ENCODE measurements around the gene TMEM82. TPM values are rescaled to one million over a fixed set of nuclear protein-coding genes. Genes with fewer than 3 reads are reported as not detected.
A peak's percentile ranks its signal among the peaks of the same experiment; 100 is the strongest.

The TMEM82 gene
- total RNA-seq, 1 donor from 2014 or later = not detected

DNA sequence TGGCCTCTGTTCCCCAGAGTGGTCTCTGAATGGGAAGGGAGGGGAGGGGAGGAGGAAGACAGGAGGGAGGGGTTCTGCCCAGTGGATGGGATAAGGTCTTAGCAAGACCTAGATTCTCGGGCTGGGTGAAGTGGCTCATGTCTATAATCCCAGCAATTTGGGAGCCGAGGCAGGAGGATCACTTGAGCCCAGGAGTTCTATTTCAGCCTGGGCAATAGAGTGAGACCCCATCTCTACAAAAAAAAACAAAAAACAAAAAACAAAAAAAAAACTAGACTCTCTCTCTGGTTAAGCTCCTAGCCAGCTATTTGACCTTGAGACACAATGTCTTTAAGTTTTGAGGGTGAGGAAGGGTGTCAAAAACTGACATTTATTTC is 53.8 kb downstream of the TMEM82 start:
- Mint-ChIP-seq H3K4me1 (ENCODE audit: unreplicated experiment) (peaks cover 58% of the 10 kb centered on the region), H3K36me3 (ENCODE audit: unreplicated experiment) (no peaks in the 10 kb centered on the region), H3K9me3 (ENCODE audit: unreplicated experiment) (no peaks in the 10 kb centered on the region), H3K27ac (ENCODE audit: unreplicated experiment) (peak overlapping the region; percentile 84), H3K27me3 (ENCODE audit: unreplicated experiment) (no peaks in the 10 kb centered on the region), H3K4me3 (ENCODE audit: unreplicated experiment) (no peak overlapping the region)
- DNase-seq (ENCODE audit: extremely low spot score, unreplicated experiment) = no peak
- TF ChIP-seq, protein P1, sequence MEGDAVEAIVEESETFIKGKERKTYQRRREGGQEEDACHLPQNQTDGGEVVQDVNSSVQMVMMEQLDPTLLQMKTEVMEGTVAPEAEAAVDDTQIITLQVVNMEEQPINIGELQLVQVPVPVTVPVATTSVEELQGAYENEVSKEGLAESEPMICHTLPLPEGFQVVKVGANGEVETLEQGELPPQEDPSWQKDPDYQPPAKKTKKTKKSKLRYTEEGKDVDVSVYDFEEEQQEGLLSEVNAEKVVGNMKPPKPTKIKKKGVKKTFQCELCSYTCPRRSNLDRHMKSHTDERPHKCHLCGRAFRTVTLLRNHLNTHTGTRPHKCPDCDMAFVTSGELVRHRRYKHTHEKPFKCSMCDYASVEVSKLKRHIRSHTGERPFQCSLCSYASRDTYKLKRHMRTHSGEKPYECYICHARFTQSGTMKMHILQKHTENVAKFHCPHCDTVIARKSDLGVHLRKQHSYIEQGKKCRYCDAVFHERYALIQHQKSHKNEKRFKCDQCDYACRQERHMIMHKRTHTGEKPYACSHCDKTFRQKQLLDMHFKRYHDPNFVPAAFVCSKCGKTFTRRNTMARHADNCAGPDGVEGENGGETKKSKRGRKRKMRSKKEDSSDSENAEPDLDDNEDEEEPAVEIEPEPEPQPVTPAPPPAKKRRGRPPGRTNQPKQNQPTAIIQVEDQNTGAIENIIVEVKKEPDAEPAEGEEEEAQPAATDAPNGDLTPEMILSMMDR (IDR thresholded peaks at IDR 0.05) = no peak

Other genes with a start within 250 kb of the TMEM82 start
- 12.6 and 13.8 TPM in 2 replicates for gene CASP9, start 218.3 kb upstream of the TMEM82 start, total RNA-seq
- gene DNAJC16, start 215.7 kb upstream of the TMEM82 start, total RNA-seq = 20.8 and 28.8 TPM in 2 replicates
- 0.13 and 0.19 TPM in 2 replicates for gene AGMAT, start 157.4 kb upstream of the TMEM82 start, total RNA-seq
- 20.0 and 23.4 TPM in 2 replicates for gene DDI2, start 125.0 kb upstream of the TMEM82 start, total RNA-seq
- 82.0 and 88.1 TPM in 2 replicates for gene PLEKHM2, start 58.2 kb upstream of the TMEM82 start, total RNA-seq
- 1.3 and 2.8 TPM in 2 replicates for gene SLC25A34, start 6.2 kb upstream of the TMEM82 start, total RNA-seq
- gene FBLIM1, start 16.3 kb downstream of the TMEM82 start, total RNA-seq = 149 and 156 TPM in 2 replicates
- gene UQCRHL, start 65.2 kb downstream of the TMEM82 start, total RNA-seq = 1.5 and 1.6 TPM in 2 replicates
- 54.0 and 59.8 TPM in 2 replicates for gene SPEN, start 105.2 kb downstream of the TMEM82 start, total RNA-seq
- 34.7 and 37.2 TPM in 2 replicates for gene ZBTB17, start 233.6 kb downstream of the TMEM82 start, total RNA-seq